ENCODE measurements around the gene COX7C.

GRCh38 chr5:86623785-86624483, 6.2 kb downstream of the COX7C start:
- no peak for TF ChIP-seq GATA3 (IDR thresholded peaks at IDR 0.05; ENCODE audit: low read depth, low read length)
- TF ChIP-seq GATA2 (IDR thresholded peaks at IDR 0.05; ENCODE audit: low read depth, low read length), result no peak

Measured in SH-SY5Y (cell line).